Measurements from ENCODE around the gene KCNH2. TPM values are rescaled to one million over a fixed set of nuclear protein-coding genes. Genes with fewer than 3 reads are reported as not detected.

KCNH2 gene
- total and polyA plus RNA-seq, 4 donors, result 0.18 to 74.6 (median 0.33) TPM; not detected in 1

GRCh38 chr7:150939052-150939451 lies 39.1 kb downstream of the KCNH2 start:
- TF ChIP-seq ATF3 (IDR thresholded peaks at IDR 0.05), result no peak
- no peak for TF ChIP-seq RXRA (IDR thresholded peaks at IDR 0.05)
- no peak for TF ChIP-seq HNF4G (IDR thresholded peaks at IDR 0.05)
- TF ChIP-seq SP1 (IDR thresholded peaks at IDR 0.05), result no peak
- no peak for TF ChIP-seq HNF4A (conservative IDR thresholded peaks at IDR 0.05)
- Histone ChIP-seq H3K27ac (ENCODE audit: low read depth in 1 of 2, low read length in 2 of 2) (no peak overlapping the region), H3K9me3 (ENCODE audit: control insufficient read depth in 4 of 4, low read length in 3 of 4) (no peaks in the 10 kb centered on the region), H3K4me1 (ENCODE audit: control insufficient read depth in 4 of 4, insufficient read depth in 4 of 4, low read length in 3 of 4) (no peaks in the 10 kb centered on the region), H3K9ac (ENCODE audit: low read depth in 1 of 2, low read length in 2 of 2) (no peak overlapping the region), H3K4me3 (ENCODE audit: low read depth in 1 of 3, low read length in 3 of 3) (no peak overlapping the region), H3K36me3 (ENCODE audit: control insufficient read depth in 4 of 4, insufficient read depth in 3 of 4, low read depth in 1 of 4, low read length in 3 of 4) (no peaks in the 10 kb centered on the region), H3K27me3 (ENCODE audit: control insufficient read depth in 4 of 4, insufficient read depth in 4 of 4, low read length in 3 of 4) (peaks cover 0 to 2% (median 0%) of the 10 kb centered on the region in 4 donors)
- DNase-seq (ENCODE audit: low spot score), result no peak
- WGBS, result 76% methylated on average over 2 of the region's 2 CpGs

- H3K27ac ChIP-seq (ENCODE audit: low read depth in 1 of 2, low read length in 2 of 2), result no peak overlapping the region
- H3K36me3 ChIP-seq (ENCODE audit: control insufficient read depth in 4 of 4, insufficient read depth in 3 of 4, low read depth in 1 of 4, low read length in 3 of 4), result no peaks in the 10 kb centered on the region
- H3K27me3 ChIP-seq (ENCODE audit: control insufficient read depth in 4 of 4, insufficient read depth in 4 of 4, low read length in 3 of 4), result peaks cover 0 to 2% (median 0%) of the 10 kb centered on the region in 4 donors
- H3K4me1 ChIP-seq (ENCODE audit: control insufficient read depth in 4 of 4, insufficient read depth in 4 of 4, low read length in 3 of 4), result no peaks in the 10 kb centered on the region
- H3K9me3 ChIP-seq (ENCODE audit: control insufficient read depth in 4 of 4, low read length in 3 of 4), result no peaks in the 10 kb centered on the region
- WGBS, result 71% methylated on average over 4 of the region's 4 CpGs
- DNase-seq (ENCODE audit: low spot score), result no peak
- no peak overlapping the region for H3K4me3 ChIP-seq (ENCODE audit: low read depth in 1 of 3, low read length in 3 of 3)
- TF ChIP-seq RAD21 (IDR thresholded peaks at IDR 0.05) (no peak), ZBTB33 (IDR thresholded peaks at IDR 0.05) (no peak), MAX (IDR thresholded peaks at IDR 0.05) (no peak), FOXA1 (IDR thresholded peaks at IDR 0.05) (no peak), TAF1 (conservative IDR thresholded peaks at IDR 0.05) (no peak), EGR1 (IDR thresholded peaks at IDR 0.05; ENCODE audit: low read depth in 2 of 2) (no peak), GABPA (IDR thresholded peaks at IDR 0.05 in 1 of 2, conservative IDR thresholded peaks at IDR 0.05 in 1 of 2) (no peak), HNF4A (conservative IDR thresholded peaks at IDR 0.05) (no peak), FOXA2 (IDR thresholded peaks at IDR 0.05) (no peak), SP1 (IDR thresholded peaks at IDR 0.05) (no peak), CTCF (IDR thresholded peaks at IDR 0.05; ENCODE audit: low read depth, low read length, missing input control) (no peak), JUND (IDR thresholded peaks at IDR 0.05) (no peak), REST (IDR thresholded peaks at IDR 0.05) (no peak), RXRA (IDR thresholded peaks at IDR 0.05) (no peak), ATF3 (IDR thresholded peaks at IDR 0.05) (no peak), HNF4G (IDR thresholded peaks at IDR 0.05) (no peak), NR2F2 (IDR thresholded peaks at IDR 0.05) (no peak)
- H3K9ac ChIP-seq (ENCODE audit: low read depth in 1 of 2, low read length in 2 of 2), result no peak overlapping the region
Measured at GRCh38 chr7:150938566-150938965, 39.6 kb downstream of the KCNH2 start.
